GOT3 (cell line): ENCODE measurements around the gene CD34.
"Not testable (repeated sequence)": the region's sequence is repeated elsewhere in the genome, so short reads cannot be mapped to it uniquely, and the experiment has no call there.

Experiments used
- DNase-seq: peaks from one replicate; lab custom pipeline; 2025; ENCODE audit warnings: mixed read lengths; lab: John Stamatoyannopoulos, UW

CD34 gene

GRCh38 chr1:207926984-207927383 lies 16.1 kb upstream of the CD34 start:
- no peak for DNase-seq

GRCh38 chr1:207925969-207926368 lies 15.0 kb upstream of the CD34 start:
- not testable (repeated sequence) for DNase-seq

- DNase-seq, result no peak
Observed at GRCh38 chr1:207925210-207925609, 14.3 kb upstream of the CD34 start.

- no peak for DNase-seq
Observed at GRCh38 chr1:207923561-207923960, 12.6 kb upstream of the CD34 start.

GRCh38 chr1:207923121-207923520 lies 12.2 kb upstream of the CD34 start:
- DNase-seq, result no peak

- DNase-seq, result no peak
Observed at GRCh38 chr1:207922554-207922953, 11.6 kb upstream of the CD34 start.

GRCh38 chr1:207921321-207921720 lies 10.4 kb upstream of the CD34 start:
- DNase-seq, result no peak

- no peak for DNase-seq
Observed at GRCh38 chr1:207920444-207921021, 9.6 kb upstream of the CD34 start.

- no peak for DNase-seq
Observed at GRCh38 chr1:207919523-207920170, 8.7 kb upstream of the CD34 start.

- no peak for DNase-seq
Observed at GRCh38 chr1:207918581-207918980, 7.7 kb upstream of the CD34 start.

- no peak for DNase-seq
Observed at GRCh38 chr1:207918011-207918410, 7.1 kb upstream of the CD34 start.

- no peak for DNase-seq
Observed at GRCh38 chr1:207917080-207917479, 6.2 kb upstream of the CD34 start.

GRCh38 chr1:207913951-207914350 lies 3.0 kb upstream of the CD34 start:
- no peak for DNase-seq

- no peak for DNase-seq
Observed at GRCh38 chr1:207911856-207912760, 1.2 kb upstream of the CD34 start.

GRCh38 chr1:207909687-207910086 lies 1.2 kb downstream of the CD34 start:
- DNase-seq, result no peak

- DNase-seq, result no peak
Observed at GRCh38 chr1:207908107-207908734, 2.7 kb downstream of the CD34 start.

- DNase-seq, result no peak
Observed at GRCh38 chr1:207904391-207904790, 6.5 kb downstream of the CD34 start.

- no peak for DNase-seq
Observed at GRCh38 chr1:207903767-207904166, 7.2 kb downstream of the CD34 start.

- DNase-seq, result no peak
Observed at GRCh38 chr1:207903053-207903452, 7.9 kb downstream of the CD34 start.

- no peak for DNase-seq
Observed at GRCh38 chr1:207902566-207902965, 8.4 kb downstream of the CD34 start.

GRCh38 chr1:207901041-207901653 lies 9.8 kb downstream of the CD34 start:
- no peak for DNase-seq

- DNase-seq, result no peak
Observed at GRCh38 chr1:207898836-207899235, 12.1 kb downstream of the CD34 start.
